ENCODE results near the gene SPRED2.

DNA sequence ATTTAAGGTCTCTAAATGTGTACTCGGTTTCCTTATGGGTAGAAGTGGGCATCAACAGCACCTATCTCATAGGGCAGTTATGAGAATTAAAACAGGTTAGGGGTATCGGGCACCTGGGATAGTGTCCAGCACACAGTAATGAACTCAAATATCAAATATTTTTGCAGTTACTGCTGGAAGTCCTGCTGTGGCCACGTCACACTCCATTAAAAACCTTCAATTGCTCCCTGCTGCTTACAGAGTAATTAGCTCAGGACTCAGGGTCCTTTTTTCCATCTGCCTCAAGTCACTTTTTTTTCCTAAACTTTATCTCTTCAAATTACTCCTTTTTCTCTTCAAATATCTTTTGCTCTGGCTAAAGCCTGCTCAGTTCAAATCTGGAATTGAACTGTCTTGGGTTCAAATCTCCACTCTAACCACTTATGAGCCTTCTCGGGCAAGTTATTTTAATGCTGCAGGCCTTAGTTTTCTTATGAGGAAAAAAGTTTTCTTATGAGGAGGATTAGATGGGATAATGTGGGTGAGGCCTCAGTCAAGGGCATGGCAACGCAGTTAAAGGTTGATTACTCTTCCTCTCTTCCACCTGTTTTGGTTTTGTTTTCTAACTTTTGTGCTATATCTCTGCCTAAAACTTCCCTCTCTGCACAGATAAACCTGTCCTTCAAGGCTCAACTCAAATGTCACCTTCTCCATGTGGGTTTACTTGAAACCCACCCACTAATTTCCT, 36.6 kb downstream of the SPRED2 start:
- TF ChIP-seq CTCF (IDR thresholded peaks at IDR 0.05; ENCODE audit: poor library complexity, severe bottlenecking) (no peak), MXI1 (conservative IDR thresholded peaks at IDR 0.05; ENCODE audit: poor library complexity, severe bottlenecking) (no peak), EP300 (conservative IDR thresholded peaks at IDR 0.05; ENCODE audit: poor library complexity, severe bottlenecking) (no peak)
